Measurements from ENCODE around the gene CASP4.
"Not testable (repeated sequence)": the region's sequence is repeated elsewhere in the genome, so short reads cannot be mapped to it uniquely, and the experiment has no call there.

The CASP4 gene

DNA sequence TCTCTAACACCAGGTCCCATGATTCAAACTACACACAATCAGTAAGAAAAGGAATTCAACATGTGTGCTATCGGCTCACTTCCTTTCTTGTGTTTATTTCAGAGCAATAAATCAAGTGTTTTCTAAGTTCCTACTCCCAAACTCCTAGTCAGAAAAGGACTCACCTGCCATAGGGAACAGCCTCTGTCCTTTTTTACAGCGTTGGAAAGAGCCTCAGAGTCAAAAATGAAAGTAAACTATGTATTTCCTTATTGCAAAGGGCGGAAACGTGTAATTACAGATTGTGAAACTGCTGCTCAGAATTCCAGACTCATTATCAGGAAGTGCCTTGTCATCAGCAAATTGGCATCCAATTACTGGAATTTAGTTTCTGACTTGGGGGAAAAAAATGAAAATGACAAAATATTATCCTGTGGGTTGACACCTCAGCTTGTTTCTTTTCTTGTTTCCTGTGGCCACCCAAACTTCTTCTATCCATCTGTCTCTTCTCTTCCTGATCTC is at the start of gene CASP4:
Gene CASP4 (minus strand): TSS at position 220 of the 501 bp plus-strand sequence. CDS start 49 bp downstream, at position 171.
- no peak for DNase-seq (ENCODE audit: low read depth)

DNA sequence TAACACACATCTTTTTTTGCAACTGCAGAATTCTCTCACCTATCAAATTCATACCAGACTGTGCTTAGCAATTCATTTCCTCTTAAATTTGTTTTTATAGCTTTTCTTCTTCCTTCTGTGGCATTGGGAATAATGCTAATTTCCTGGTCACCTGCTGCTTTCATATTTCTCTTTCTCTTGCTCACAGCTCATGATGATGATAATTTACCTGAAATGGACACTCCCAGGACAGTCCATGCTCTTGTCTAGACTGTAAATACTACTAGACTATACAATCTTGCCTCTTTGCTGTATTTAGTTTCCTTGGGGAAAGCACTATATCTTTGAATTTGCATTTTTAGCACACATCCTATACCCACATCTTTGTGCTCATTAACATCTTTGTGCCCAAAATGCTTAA is 39.1 kb upstream of the CASP4 start:
- DNase-seq (ENCODE audit: low read depth): no peak

DNA sequence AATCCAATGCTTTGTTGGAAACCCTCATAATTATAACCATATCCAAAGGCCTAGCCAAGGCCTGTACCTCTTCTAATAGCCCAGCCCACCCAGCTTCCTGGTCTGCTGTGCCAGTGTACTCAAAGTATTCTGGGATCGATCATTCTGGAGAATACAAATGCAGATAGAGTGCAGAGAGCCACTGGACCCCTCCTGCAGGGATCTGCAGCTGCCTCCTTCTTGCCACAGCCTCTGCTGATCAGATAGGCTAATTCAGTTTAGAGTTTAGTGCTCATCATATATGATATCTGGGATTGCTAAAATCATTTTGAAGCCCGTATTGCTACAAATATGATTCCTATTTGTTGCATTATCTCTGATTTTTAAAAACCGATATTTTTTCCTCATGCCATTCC is 37.1 kb upstream of the CASP4 start:
- no peak for DNase-seq (ENCODE audit: low read depth)

DNA sequence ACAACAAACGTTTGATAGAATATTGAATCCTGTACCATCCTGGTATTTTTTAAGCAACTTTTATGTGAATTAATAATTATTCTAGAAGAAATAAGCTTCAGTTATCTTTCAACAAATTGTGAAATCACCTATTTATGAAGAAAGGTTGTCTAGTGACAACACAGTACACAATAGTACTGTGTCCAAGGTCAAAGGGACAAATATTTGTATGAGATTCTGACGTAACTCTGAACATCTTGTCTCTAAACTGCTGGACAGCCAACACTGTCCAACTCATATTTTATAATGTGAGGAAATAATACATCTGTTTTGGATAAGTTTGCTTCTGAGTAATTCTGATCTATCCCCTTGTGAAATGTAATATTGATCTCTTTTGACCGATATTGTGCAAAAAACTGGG is 35.6 kb upstream of the CASP4 start:
- DNase-seq (ENCODE audit: low read depth): no peak

DNA sequence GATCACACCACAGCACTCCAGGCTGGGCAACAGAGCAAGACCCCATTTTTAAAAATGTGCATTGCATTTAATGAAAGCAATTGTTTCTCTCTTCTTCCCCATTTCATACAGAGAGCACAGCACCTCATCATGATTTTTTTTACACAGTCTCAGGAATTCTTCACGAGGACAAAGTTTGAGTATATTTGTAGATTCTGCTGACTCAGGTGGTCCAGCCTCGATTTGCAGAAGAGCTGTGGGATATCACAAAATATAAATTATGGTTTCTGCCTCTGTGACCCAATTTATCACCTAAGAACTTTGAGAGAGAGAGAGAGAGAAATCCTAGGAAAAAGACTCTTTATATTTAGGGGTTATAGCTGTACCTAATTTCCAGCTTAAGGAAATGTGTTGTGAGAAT is 34.8 kb upstream of the CASP4 start:
- no peak for DNase-seq (ENCODE audit: low read depth)

DNA sequence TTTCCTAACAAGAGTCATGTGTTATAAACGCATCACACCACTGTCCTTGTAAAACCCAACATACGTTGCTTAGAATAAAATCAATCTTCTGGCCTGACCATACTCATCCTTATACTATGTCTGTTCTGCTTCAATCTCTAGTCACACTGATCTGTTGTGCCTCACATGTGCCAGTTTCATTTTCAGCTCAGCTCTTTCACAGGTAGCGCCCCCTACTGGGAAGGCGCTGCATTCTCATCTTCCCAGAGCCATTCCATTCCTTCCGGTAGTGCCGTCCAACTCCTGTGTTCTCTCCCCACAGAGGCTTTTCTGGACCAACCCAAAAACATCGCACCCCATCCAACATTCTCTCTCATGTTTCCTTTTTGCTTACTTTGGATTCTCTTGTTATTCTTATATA is 32.4 kb upstream of the CASP4 start:
- DNase-seq (ENCODE audit: low read depth): peak; percentile 32

DNA sequence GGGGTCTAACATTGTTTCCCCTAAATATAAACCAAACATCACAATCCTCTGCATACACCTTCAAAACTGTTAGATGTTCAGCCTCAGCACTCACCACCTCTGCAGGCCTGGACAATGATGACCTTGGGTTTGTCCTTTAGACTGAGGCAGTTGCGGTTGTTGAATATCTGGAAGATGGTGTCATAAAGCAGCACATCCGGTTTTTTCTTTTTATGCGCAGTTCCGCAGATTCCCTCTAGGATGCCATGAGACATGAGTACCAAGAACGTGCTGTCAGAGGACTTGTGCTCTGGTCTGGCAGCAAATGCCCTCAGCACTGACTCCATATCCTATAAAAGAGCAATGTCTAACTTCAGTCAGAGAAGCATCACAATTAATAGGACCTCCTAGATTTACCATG is 31.8 kb upstream of the CASP4 start:
- DNase-seq (ENCODE audit: low read depth): no peak

DNA sequence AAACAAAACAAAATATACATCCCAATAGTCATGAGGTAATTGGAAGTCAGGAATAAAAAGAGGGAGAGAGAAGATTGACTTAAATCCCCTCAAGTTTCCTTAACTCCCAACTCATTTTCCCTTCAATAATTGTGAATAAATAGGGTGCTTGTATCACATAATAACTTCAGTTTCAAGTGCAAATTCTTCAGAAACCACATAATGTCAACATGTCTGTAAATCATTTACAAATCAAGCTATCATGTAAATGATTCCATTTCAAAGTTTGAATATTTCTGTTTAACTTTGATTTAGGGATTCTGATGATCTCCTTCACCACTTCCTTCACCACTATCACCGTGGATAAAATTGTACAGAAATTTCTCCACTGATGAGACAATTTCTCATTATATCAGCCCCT is 31.3 kb upstream of the CASP4 start:
- DNase-seq (ENCODE audit: low read depth): no peak

DNA sequence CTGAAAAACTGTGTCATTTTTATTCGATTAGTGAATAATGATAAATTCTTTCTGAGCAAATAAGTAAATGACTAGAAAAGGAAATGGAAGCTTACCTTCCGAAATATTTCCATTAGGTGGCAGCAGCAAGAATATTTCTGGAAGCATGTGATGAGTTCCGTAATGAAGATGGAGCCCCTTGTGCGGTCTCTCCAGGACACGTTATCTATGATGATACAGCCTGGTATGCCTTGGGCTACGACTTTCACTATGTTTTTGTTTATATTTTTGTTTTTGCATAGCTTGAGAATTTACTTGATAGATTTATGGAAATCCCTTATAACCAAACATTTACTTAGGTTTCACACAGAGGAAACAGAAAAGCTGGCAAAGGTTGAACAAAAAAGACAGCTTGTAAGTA is 28.9 kb upstream of the CASP4 start:
- no peak for DNase-seq (ENCODE audit: low read depth)

DNA sequence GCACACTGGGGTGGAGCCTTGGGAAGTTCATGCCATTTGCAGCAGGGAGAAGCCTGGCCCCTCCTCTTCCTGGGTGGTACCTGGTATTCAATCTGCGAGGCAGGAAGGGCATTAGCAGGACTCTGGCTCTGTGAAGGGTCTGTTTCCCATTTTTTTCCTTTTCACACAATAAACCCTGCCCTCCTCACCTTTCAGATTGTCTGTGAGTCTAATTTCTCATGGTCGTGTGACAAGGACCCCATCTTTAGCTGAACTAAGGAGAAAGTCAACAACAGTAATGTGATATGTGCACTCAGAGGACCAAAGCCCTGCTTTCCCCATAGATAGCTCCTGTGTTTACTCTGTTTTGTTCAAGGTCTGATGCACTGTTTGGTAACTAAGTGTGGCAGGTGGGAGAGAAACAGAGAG is 26.6 kb upstream of the CASP4 start:
- no peak for DNase-seq (ENCODE audit: low read depth)

DNA sequence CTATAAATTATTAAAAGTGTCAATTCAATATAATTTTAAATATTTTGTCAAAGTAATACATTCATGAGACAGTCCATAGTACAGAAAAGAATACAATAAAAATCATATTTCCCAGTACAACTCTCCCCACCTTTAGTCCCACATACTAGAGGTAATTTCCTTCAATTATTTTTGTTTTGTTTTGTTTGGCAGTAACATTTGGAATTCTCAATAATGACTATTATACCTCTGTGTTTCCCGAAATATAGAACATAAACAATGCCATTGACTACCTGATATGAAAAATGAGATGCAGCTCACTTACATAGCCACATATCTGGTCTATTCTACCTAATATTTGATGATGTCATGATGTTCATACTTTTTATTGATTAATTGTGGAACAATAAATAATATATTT is 24.4 kb upstream of the CASP4 start:
- no peak for DNase-seq (ENCODE audit: low read depth)

DNA sequence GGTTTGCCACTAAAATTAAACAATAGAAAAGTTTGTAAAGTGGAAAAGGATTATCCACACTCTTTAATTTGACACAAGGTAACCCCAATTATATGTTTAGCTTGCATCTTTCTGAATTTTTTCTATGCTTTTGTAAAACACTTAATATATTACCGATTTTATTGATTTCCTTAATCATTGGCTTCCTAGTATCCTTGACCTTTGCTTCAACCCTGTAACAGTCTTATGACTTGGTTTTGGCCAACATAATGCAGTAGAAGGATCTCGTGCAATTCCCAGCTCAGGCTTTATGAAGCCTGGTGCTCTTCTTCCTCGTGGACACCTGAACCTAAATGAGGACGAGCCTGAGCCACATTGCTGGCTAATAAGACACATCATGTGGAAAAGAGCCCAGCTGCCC is 23.6 kb upstream of the CASP4 start:
- no peak for DNase-seq (ENCODE audit: low read depth)

DNA sequence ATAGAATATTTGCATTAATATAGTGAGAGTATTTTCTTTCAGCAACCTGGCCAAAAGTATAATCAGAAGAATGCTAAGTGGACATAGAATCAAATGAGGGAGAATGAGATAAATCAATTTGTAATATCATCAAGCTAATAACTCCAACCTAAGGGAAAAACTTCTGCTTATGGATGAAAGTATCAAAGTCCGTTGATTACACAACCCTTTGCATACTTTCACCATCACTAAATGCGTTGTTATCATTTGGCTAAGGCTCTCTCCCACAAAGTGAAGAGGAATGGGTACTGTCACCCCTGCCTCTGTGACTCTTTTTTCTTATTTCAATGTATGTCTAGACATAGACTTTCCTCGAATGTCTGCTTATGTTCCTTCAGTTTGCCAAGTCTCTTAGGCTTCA is 16.4 kb upstream of the CASP4 start:
- no peak for DNase-seq (ENCODE audit: low read depth)

DNA sequence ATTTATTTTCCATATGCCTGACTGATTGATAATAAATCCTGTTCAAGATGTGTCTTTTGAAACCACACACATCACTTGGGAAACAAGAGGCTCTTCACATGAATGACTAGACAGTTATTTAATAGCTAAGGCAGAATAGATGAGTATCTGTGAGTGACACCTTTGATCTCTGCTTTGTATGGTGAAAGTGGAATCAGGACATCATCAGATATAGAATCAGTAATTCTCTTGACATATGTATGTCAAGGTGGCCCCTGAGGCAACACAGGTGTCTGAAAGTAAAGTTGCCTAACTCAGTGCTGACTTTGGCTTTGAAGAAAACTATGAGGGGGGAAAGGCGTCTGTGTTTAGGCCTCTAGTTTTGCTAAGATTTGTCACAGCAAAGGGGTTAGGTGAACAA is 11.5 kb upstream of the CASP4 start:
- no peak for DNase-seq (ENCODE audit: low read depth)

DNA sequence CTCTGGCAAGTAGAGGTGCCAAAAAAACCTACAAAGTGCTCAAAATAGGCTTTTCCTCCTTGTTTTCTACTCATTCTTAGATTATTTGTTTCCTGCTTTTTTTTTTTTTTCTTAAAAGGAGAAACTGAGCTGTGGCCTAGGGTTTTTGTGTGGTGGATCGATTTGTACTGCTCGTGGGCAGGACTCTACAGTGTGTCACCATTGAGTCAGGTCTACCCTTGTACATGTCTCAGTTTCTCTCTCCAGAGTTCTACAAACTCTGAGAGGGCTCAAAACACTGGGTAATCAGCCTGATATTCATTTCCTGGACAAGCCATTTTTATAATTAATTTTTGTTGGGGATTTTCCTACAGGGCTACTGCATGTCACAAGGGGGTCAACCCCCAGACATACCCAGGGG is 5.2 kb upstream of the CASP4 start:
- DNase-seq (ENCODE audit: low read depth): no peak

DNA sequence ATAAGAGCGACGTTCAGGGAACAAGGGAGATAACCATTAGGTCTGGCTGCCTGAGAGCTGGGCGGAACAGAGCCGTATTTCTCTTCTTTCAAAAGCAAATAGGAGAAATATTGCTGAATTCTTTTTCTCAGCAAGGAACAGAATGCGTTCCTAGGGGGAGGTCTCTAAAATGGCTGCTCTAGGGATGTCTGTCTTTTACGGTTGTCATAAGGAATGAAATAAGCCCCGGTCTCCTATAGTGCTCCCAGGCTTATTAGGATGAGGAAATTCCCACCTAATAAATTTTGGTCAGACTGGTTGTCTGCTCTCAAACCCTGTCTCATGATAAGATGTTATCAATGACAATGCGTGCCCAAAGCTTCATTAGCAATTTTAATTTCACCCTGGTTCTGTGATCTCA is 4.5 kb upstream of the CASP4 start:
- not testable (repeated sequence) for DNase-seq (ENCODE audit: low read depth)

DNA sequence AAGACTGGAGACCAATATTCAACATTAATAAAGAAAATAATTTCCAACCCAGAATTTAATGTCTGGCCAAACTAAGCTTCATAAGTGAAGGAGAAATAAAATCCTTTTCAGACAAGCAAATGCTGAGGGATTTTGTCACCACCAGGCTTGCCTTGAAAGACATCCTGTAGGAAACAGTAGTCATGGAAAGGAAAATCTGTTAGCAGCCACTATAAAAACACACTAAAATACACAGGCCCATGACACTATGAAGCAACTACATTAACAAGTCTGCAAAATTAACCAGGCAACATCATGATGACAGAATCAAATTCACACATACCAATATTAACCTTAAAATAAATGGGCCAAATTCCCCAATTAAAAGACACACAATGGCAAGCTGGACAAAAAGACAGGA is 2.4 kb upstream of the CASP4 start:
- no peak for DNase-seq (ENCODE audit: low read depth)

DNA sequence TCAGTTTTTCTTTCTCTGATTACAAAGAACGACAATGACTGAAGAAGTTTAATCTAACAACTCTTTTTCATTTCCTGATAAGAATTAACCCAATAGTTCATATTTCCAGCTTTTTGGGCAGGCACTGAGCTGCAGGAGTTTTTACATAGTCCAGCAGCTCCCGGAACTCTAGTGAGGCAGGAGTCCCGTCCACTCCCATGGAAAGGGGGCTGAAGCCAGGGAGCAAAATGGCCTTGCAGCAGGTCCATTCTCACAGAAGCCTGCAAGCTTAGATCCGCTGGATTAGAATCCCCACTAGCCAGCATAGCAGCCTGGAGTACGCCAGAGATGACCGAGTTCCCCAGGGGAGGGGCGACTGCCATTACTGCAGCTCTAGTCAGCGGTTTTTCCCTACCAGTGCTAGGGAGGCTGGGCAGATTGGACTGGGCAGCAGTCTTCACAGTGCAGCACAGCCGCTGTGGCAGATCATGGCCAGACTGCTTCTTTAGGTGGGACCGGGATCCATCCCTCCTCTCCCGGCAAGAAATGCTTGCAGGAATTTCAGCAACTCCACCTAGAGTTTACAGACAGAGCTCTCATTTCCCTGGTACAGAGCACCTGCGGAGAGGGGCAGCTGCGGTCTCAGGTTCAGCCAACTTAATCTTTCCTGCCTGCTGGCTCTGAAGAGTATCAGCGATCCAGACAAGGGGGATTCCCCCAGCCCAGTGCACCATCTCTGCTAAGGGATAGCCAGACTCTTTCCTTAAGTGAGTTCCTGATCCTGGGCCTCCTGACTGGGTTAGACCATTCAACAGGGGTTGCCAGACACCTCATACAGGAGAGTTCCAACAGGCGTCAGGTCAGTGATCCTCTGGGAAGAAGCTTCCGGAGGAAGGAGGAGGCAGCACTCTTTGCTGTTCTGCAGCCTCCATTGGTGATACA is 742 bp upstream of the CASP4 start:
- no peak for DNase-seq (ENCODE audit: low read depth)

DNA sequence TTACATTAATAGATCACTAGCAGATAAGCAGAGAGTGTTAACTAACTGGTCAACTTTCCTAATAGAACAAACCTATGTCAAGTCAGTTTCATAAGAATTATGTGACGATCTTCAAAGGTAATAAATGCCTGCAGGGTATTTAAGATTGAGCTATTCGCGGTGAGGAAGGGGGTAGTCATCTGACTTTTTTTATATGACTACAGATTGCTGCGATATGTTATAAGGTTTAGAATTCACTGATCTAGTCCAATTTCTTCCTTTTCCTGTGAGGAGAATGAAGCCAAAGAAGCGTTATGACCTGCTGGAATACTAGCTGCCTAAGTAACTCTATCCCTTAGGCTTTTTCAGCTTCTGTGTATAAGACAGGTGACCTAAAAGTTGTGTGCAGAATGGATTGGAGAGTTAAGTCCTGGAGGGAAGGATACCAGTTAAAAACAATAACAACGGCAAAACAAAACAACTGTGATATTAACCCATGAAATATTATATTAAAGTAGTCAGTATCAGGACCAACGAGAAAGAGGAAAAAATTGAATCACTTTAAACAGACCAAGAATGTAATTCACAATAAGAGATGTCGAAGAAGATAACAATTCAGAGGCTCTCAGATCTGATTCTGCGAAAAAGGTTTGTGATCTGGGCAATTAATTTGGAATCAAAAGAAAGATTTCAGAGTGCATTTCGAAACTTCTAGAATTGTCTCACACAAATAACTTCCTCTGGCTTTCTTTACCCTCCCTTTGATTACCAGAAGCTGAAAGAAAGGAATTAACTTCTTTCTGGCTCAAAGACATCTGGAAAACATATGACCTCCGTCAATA is 630 bp downstream of the CASP4 start:
- no peak for DNase-seq (ENCODE audit: low read depth)

DNA sequence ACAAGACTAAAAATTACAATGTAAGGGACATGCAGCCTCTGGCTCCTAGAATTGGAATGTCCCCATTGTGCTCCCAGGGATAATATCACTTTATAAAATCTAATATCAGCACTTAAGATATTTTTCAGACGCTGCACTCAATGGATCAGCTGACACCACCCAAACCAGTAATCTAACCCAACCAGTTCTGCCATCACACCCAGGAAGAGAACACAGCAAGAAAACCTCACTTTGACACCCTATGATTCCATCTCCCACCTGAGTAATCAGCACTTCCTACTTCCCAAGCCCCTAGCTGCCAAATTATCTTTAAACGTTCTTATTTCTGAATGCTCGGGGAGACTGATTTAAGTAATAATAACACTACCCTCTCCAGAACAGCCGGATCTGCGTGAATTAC is 2.6 kb downstream of the CASP4 start:
- no peak for DNase-seq (ENCODE audit: low read depth)

DNA sequence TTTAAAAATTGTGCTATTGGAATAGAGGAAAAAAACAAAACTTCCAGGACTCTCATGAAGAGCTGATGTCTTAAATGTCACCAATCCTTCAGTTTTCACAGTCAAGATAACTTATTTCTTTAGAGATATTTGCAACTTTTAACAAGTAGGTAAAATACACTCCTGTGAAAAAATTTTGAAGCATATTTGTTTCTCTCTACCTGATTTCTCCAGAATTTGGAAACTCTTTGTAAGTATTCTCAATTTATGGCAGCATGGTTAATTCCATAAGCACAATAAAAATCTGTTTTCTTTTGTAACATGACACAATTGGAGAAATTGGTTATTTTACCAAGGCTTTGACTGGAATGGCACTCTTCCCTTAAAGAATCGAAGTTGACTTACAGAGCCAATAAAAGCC is 4.1 kb downstream of the CASP4 start:
- no peak for DNase-seq (ENCODE audit: low read depth)

DNA sequence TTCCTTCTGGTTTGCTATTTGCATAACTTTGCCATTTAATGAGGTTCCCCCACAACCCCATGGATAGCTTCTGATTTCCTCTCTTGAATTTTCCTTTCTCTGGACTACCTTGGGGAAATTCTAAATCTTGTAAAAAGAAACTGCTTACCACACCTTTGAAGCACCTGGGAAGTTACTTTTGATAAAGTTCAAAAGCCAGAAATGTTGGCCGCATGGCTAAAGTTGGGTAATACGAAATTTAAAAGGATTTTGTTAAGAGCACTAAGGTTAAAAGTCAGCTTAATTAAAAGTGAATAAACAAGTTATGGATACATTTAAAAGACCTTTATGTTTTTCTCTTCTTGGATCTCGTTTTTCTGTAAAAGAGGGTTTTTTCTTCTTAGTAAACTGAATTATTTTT is 5.5 kb downstream of the CASP4 start:
- no peak for DNase-seq (ENCODE audit: low read depth)

DNA sequence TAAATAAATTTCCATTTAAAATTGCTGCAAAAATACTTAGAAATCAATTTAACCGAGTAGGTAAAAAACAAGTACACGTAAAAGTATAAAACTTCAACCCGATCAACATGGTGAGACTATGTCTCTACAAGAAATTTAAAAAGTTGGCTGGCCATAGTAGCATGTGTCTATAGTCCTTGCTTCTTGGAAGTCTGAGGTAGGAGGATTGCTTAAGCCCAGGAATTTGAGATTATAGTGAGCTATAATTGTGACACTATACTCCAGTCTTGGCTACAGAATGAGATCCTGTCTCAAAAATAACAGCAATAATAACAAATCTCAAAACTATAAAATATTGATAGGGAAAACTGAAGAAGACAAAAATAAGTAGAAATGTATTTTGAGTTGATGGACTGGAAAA is 11.1 kb downstream of the CASP4 start:
- no peak for DNase-seq (ENCODE audit: low read depth)
